ENCODE results near the gene AMZ1.
"Not testable (repeated sequence)": the region's sequence is repeated elsewhere in the genome, so short reads cannot be mapped to it uniquely, and the experiment has no call there.

Gene AMZ1

GRCh38 chr7:2691011-2691707 lies 3.2 kb downstream of the AMZ1 start:
- no peak for DNase-seq (ENCODE audit: low spot score)

- not testable (repeated sequence) for DNase-seq (ENCODE audit: low spot score)
Measured at GRCh38 chr7:2691932-2692439, 4.0 kb downstream of the AMZ1 start.

GRCh38 chr7:2692543-2692942 lies 4.5 kb downstream of the AMZ1 start:
- no peak for DNase-seq (ENCODE audit: low spot score)

GRCh38 chr7:2693420-2694121 lies 5.6 kb downstream of the AMZ1 start:
- not testable (repeated sequence) for DNase-seq (ENCODE audit: low spot score)

- DNase-seq (ENCODE audit: low spot score), result not testable (repeated sequence)
Measured at GRCh38 chr7:2694122-2694436, 6.1 kb downstream of the AMZ1 start.

- no peak for DNase-seq (ENCODE audit: low spot score)
Measured at GRCh38 chr7:2698581-2699288, 10.7 kb downstream of the AMZ1 start.

GRCh38 chr7:2699289-2699620 lies 11.3 kb downstream of the AMZ1 start:
- DNase-seq (ENCODE audit: low spot score), result no peak

- no peak for DNase-seq (ENCODE audit: low spot score)
Measured at GRCh38 chr7:2700141-2700850, 12.3 kb downstream of the AMZ1 start.

GRCh38 chr7:2701424-2701823 lies 13.4 kb downstream of the AMZ1 start:
- no peak for DNase-seq (ENCODE audit: low spot score)

GRCh38 chr7:2701832-2702593 lies 14.0 kb downstream of the AMZ1 start:
- no peak for DNase-seq (ENCODE audit: low spot score)

GRCh38 chr7:2702594-2702957 lies 14.6 kb downstream of the AMZ1 start:
- no peak for DNase-seq (ENCODE audit: low spot score)

GRCh38 chr7:2705371-2706096 lies 17.5 kb downstream of the AMZ1 start:
- no peak for DNase-seq (ENCODE audit: low spot score)

GRCh38 chr7:2706685-2707126 lies 18.7 kb downstream of the AMZ1 start:
- DNase-seq (ENCODE audit: low spot score), result no peak

- no peak for DNase-seq (ENCODE audit: low spot score)
Measured at GRCh38 chr7:2707481-2707880, 19.5 kb downstream of the AMZ1 start.

GRCh38 chr7:2708041-2708440 lies 20.0 kb downstream of the AMZ1 start:
- no peak for DNase-seq (ENCODE audit: low spot score)

GRCh38 chr7:2708547-2709310 lies 20.7 kb downstream of the AMZ1 start:
- no peak for DNase-seq (ENCODE audit: low spot score)

GRCh38 chr7:2709553-2710285 lies 21.7 kb downstream of the AMZ1 start:
- DNase-seq (ENCODE audit: low spot score), result peak; percentile 84

GRCh38 chr7:2710286-2710655 lies 22.3 kb downstream of the AMZ1 start:
- DNase-seq (ENCODE audit: low spot score), result no peak

GRCh38 chr7:2710901-2711551 lies 23.0 kb downstream of the AMZ1 start:
- DNase-seq (ENCODE audit: low spot score), result no peak

All from hematopoietic multipotent progenitor cell treated with erythropoietin and hydrocortisone succinate and interleukin-3 and kit ligand, for 17 days (in vitro differentiated cells).